B cell (primary cell): ENCODE data around the gene C3orf70. TPM values are rescaled to one million over a fixed set of nuclear protein-coding genes. Genes with fewer than 3 reads are reported as not detected.

Source experiments
- ATAC-seq: fragments of 200-7000 bp; cut with Tn5 transposase; one replicate; pipeline ENCODE4 v1.10.0; 2021; ENCODE audit warnings: low read depth, mild to moderate bottlenecking, moderate number of reproducible peaks, moderate library complexity
- CTCF ChIA-PET: fragments of 350-600 bp; sonication (Branson Sonifier 250); formaldehyde crosslinking; loops from one replicate; lab custom pipeline; 2021; ENCODE audit warnings: antibody characterized with exemption, inconsistent platforms; lab: Charles Lee
- POLR2A ChIA-PET: fragments of 350-600 bp; sonication (Branson Sonifier 250); formaldehyde crosslinking; loops from one replicate; lab custom pipeline; 2021; ENCODE audit warnings: antibody characterized with exemption; lab: Charles Lee
- DNase-seq: peaks from one replicate; pipeline ENCODE4 v3.0.0; 2013
- H2AFZ ChIP-seq: 2 replicates; pipeline ENCODE4 v1.6.1; 2012; ENCODE audit warnings: mild to moderate bottlenecking, low read depth, low read length; ENCODE audit not compliant: insufficient read depth, poor library complexity, severe bottlenecking
- H3K27ac ChIP-seq, 2 donors: 1 replicate in 1 of 2; 2 replicates in 1 of 2; pipeline ENCODE4 v1.5.1; 2012 to 2013; ENCODE audit warnings: low read length in 2 of 2, mild to moderate bottlenecking in 2 of 2, moderate library complexity in 1 of 2
- H3K27me3 ChIP-seq, 4 experiments: fragments of 200-600 bp in 1 of 4; sonication (generic) in 1 of 4; replicated peaks in 1 of 4; 1 replicate in 2 of 4; 2 replicates in 2 of 4; pipeline versions ENCODE4 v1.6.1 to v1.7.0; 2013 to 2016; ENCODE audit warnings: low read length in 3 of 4, mild to moderate bottlenecking in 2 of 4, mixed read lengths in 1 of 4, moderate library complexity in 1 of 4; ENCODE audit not compliant: insufficient read depth in 4 of 4, control insufficient read depth in 3 of 4; ENCODE audit errors: control extremely low read depth in 1 of 4
- H3K36me3 ChIP-seq, 2 experiments: replicated peaks in 1 of 2; 1 replicate in 1 of 2; 2 replicates in 1 of 2; pipeline versions ENCODE4 v1.6.1 to v1.7.1; 2013; ENCODE audit warnings: low read length in 1 of 2; ENCODE audit not compliant: insufficient read depth in 2 of 2, control insufficient read depth in 1 of 2; ENCODE audit errors: control extremely low read depth in 1 of 2, extremely low read depth in 1 of 2
- H3K4me1 ChIP-seq, 2 donors: fragments of 200-600 bp in 1 of 2; sonication (generic) in 1 of 2; 1 replicate in 1 of 2; 2 replicates in 1 of 2; pipeline versions ENCODE4 v1.5.1 to v1.6.1; 2013 to 2017; ENCODE audit warnings: low read length in 2 of 2; ENCODE audit not compliant: control insufficient read depth in 2 of 2, insufficient read depth in 2 of 2
- H3K4me2 ChIP-seq: replicated peaks from 2 replicates; pipeline ENCODE3; 2012; ENCODE audit warnings: mild to moderate bottlenecking, low read depth, low read length; ENCODE audit not compliant: poor library complexity, severe bottlenecking
- H3K4me3 ChIP-seq, 5 experiments: fragments of 200-600 bp in 1 of 5; sonication (generic) in 1 of 5; 1 replicate in 3 of 5; 2 replicates in 2 of 5; pipeline versions ENCODE4 v1.5.1 to v1.7.0; 2011 to 2016; ENCODE audit warnings: low read length in 4 of 5, mild to moderate bottlenecking in 4 of 5, low read depth in 2 of 5, control low read depth in 1 of 5, moderate library complexity in 1 of 5; ENCODE audit not compliant: insufficient read depth in 1 of 5; ENCODE audit errors: control extremely low read depth in 1 of 5, extremely low read depth in 1 of 5
- H3K79me2 ChIP-seq: fragments of 200-600 bp; sonication (generic); one replicate; pipeline ENCODE4 v1.6.0; 2016; ENCODE audit warnings: low read length; ENCODE audit not compliant: control insufficient read depth, insufficient read depth
- H3K9ac ChIP-seq: fragments of 200-600 bp; sonication (generic); 2 replicates; pipeline ENCODE4 v1.6.1; 2017; ENCODE audit warnings: mild to moderate bottlenecking, low read length, moderate library complexity
- H3K9me3 ChIP-seq, 3 donors: one replicate each; pipeline versions ENCODE4 v1.6.1 to v1.7.1; 2013; ENCODE audit warnings: low read length in 2 of 3; ENCODE audit not compliant: control insufficient read depth in 2 of 3, insufficient read depth in 1 of 3; ENCODE audit errors: control extremely low read depth in 1 of 3
- H4K20me1 ChIP-seq: 2 replicates; pipeline ENCODE4 v1.6.0; 2012; ENCODE audit warnings: mild to moderate bottlenecking, low read length; ENCODE audit not compliant: insufficient read depth, control insufficient read depth, poor library complexity, severe bottlenecking
- H3K27ac Mint-ChIP-seq: one replicate; pipeline ENCODE4 v1.8.0; 2021; ENCODE audit warnings: mixed read lengths
- H3K27me3 Mint-ChIP-seq: one replicate; pipeline ENCODE4 v1.8.0; 2021; ENCODE audit warnings: mixed read lengths
- H3K4me1 Mint-ChIP-seq: one replicate; pipeline ENCODE4 v1.8.0; 2021; ENCODE audit warnings: mixed read lengths
- H3K4me3 Mint-ChIP-seq: one replicate; pipeline ENCODE4 v1.8.0; 2021; ENCODE audit warnings: mixed read lengths
- H3K9me3 Mint-ChIP-seq: one replicate; pipeline ENCODE4 v1.8.0; 2022; ENCODE audit warnings: mixed read lengths; ENCODE audit not compliant: insufficient read depth
- CTCF ChIP-seq: fragments of 200-600 bp; IDR thresholded peaks from one replicate; pipeline ENCODE4 v1.8.0; 2022; ENCODE audit warnings: antibody characterized with exemption, mild to moderate bottlenecking
- EZH2 ChIP-seq: IDR thresholded peaks from 2 replicates; pipeline ENCODE4 v1.6.1; 2012; ENCODE audit warnings: borderline replicate concordance, low read depth, mild to moderate bottlenecking, moderate library complexity, low read length; ENCODE audit not compliant: insufficient read depth, poor library complexity, severe bottlenecking
- WGBS: methylation state at CpG from one replicate; pipeline ENCODE4 v1.1.5; 2013; ENCODE audit warnings: missing lambda C conversion rate; ENCODE audit not compliant: insufficient coverage; 5-methylcytosine and 5-hydroxymethylcytosine counted together
- intact Hi-C: fragments of 100-400 bp; cut with micrococcal nuclease; formaldehyde crosslinking; loops from one replicate; pipeline ENCODE4 v1.10.0; 2022
- polyA plus RNA-seq: library from polyadenylated mRNA; depleted of rRNA; stranded (reverse); fragments of >200 nt; gene quantifications from 2 replicates; pipeline ENCODE4 v1.2.3, GENCODE V29; 2012
- total RNA-seq, 2 donors: library from RNA; stranded (reverse); fragments of 120-200 nt in 1 of 2; gene quantifications; 1 replicate in 1 of 2; 2 replicates in 1 of 2; pipeline versions ENCODE4 v1.2.3 to v1.2.4, GENCODE V29; 2013 to 2022

The C3orf70 gene
- total and polyA plus RNA-seq, 2 donors (not counting 1 experiment from before 2014, with no cell fraction given): not detected

DNA sequence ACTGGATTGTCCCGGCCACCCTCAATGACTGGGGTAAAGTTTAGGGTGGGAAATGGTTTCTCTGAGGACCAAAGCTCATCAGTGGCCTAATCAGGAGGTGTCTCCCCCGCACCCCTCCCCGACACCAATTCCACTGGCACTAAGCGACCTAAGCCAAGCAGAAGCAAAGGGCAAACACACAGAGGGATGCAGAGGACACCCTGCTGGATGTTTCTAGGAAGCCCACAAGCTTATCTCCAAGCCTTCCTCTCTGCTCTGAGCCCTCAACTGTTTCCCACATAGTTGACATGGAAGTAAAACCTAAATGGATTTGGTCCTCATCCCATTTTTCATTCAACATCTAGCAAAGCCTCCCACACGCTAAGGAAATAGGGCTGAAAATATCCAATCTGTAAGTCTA lies 68.5 kb downstream of the C3orf70 start:
- Histone ChIP-seq H3K4me2 (no peak overlapping the region), H3K27ac (no peak overlapping the region), H3K4me1 (no peaks in the 10 kb centered on the region), H4K20me1 (no peaks in the 10 kb centered on the region), H3K9ac (no peak overlapping the region), H3K27me3 (no peaks in the 10 kb centered on the region), H3K9me3 (no peaks in the 10 kb centered on the region), H3K36me3 (no peaks in the 10 kb centered on the region), H3K79me2 (no peaks in the 10 kb centered on the region), H3K4me3 (no peak overlapping the region), H2AFZ (no peak overlapping the region)
- Mint-ChIP-seq H3K27me3 (peaks cover 17% of the 10 kb centered on the region), H3K9me3 (no peaks in the 10 kb centered on the region), H3K4me3 (no peak overlapping the region), H3K4me1 (no peaks in the 10 kb centered on the region), H3K27ac (no peak overlapping the region)
- POLR2A ChIA-PET: no interaction called here
- TF ChIP-seq CTCF (no peak), EZH2 (no peak)
- intact Hi-C loops: no loop called here
- no peak for ATAC-seq
- 94% methylated on average over 3 of the region's 5 CpGs for WGBS
- CTCF ChIA-PET: no interaction called here
- DNase-seq: no peak

- Histone ChIP-seq H2AFZ (no peak overlapping the region), H3K9ac (no peak overlapping the region), H3K27ac (no peak overlapping the region), H3K79me2 (no peaks in the 10 kb centered on the region), H3K4me2 (no peak overlapping the region), H4K20me1 (no peaks in the 10 kb centered on the region), H3K4me3 (no peak overlapping the region), H3K36me3 (no peaks in the 10 kb centered on the region), H3K27me3 (no peaks in the 10 kb centered on the region), H3K4me1 (no peaks in the 10 kb centered on the region), H3K9me3 (no peaks in the 10 kb centered on the region)
- TF ChIP-seq CTCF (no peak), EZH2 (no peak)
- ChIA-PET POLR2A (no interaction called here), CTCF (no interaction called here)
- WGBS: 87% methylated on average over 12 of the region's 14 CpGs
- Mint-ChIP-seq H3K27me3 (peaks cover 17% of the 10 kb centered on the region), H3K4me3 (no peak overlapping the region), H3K27ac (no peak overlapping the region), H3K9me3 (no peaks in the 10 kb centered on the region), H3K4me1 (no peaks in the 10 kb centered on the region)
- DNase-seq (no peak), ATAC-seq (no peak)
- intact Hi-C loops: no loop called here
Measured at GRCh38 chr3:185082829-185083228, 70.0 kb downstream of the C3orf70 start.
